ENCODE measurements around the gene SMARCAL1. TPM values are rescaled to one million over a fixed set of nuclear protein-coding genes. Genes with fewer than 3 reads are reported as not detected.
A peak's percentile ranks its signal among the peaks of the same experiment; 100 is the strongest.

The SMARCAL1 gene
- total RNA-seq, 1 donor from 2014 or later: 7.4 TPM

DNA sequence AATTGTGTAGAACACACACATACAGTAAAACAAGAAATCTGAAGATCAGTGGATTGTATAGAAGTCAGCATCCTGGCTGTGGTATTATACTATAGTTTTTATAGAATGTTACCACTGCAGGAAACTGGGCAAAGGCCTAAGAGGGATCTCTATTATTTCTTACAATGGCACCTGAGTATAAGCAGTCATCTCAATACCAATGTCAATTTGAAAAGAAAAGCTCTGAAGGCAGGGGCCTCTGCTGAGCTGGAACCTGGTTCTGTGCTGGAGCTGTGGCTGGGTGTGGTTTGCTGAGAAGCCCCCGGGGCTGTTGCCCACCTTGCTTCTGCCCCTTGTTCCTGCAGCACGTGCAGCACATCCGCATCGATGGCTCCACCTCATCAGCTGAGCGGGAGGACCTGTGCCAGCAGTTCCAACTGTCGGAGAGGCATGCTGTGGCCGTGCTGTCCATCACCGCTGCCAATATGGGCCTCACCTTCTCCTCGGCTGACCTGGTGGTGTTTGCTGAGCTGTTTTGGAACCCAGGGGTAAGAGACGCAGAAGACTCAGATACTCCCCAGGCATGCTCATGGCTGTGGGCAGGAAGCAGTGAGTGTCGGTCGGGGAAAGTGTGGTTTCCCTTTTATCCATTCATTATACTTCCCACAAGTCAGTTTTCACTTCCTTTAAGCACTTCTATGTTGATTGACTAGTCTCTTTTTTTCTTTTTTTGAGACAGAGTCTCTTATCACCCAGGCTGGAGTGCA is 62.8 kb downstream of the SMARCAL1 start:
- no peak for DNase-seq (ENCODE audit: low read depth)
- H3K36me3 ChIP-seq (ENCODE audit: control insufficient read depth, insufficient read depth, low read length): peaks cover 2% of the 10 kb centered on the region

DNA sequence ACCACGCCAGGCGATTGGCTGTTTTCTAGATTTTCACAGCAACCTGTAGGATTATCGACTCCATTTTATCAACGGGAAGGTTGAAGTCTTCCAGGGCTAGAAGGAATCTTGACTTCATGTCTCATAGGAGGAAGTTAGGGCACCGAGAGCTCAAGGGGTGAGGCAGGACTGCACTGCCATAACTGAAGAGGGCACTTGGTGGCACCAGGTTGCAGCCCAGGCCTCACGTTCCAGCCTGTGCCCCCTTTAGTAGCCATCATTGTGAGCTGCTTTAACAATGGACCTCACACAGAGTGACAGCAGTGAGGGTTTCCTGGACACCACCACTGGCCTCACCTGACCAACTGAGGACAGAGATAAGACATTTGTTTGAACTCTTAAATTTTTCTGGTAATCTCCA is 63.5 kb downstream of the SMARCAL1 start:
- no peak for FAIRE-seq
- TF ChIP-seq, protein P1, sequence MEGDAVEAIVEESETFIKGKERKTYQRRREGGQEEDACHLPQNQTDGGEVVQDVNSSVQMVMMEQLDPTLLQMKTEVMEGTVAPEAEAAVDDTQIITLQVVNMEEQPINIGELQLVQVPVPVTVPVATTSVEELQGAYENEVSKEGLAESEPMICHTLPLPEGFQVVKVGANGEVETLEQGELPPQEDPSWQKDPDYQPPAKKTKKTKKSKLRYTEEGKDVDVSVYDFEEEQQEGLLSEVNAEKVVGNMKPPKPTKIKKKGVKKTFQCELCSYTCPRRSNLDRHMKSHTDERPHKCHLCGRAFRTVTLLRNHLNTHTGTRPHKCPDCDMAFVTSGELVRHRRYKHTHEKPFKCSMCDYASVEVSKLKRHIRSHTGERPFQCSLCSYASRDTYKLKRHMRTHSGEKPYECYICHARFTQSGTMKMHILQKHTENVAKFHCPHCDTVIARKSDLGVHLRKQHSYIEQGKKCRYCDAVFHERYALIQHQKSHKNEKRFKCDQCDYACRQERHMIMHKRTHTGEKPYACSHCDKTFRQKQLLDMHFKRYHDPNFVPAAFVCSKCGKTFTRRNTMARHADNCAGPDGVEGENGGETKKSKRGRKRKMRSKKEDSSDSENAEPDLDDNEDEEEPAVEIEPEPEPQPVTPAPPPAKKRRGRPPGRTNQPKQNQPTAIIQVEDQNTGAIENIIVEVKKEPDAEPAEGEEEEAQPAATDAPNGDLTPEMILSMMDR (IDR thresholded peaks at IDR 0.05; ENCODE audit: insufficient read depth, low read length, severe bottlenecking): no peak
- Histone ChIP-seq H3K4me3 (ENCODE audit: low read depth, low read length) (no peak overlapping the region), H3K36me3 (ENCODE audit: control insufficient read depth, insufficient read depth, low read length) (peaks cover 2% of the 10 kb centered on the region), H3K27me3 (ENCODE audit: control insufficient read depth, insufficient read depth, low read length) (no peaks in the 10 kb centered on the region)
- no peak for DNase-seq (ENCODE audit: low read depth)

More for the DNA sequence above, 62.8 kb downstream of the SMARCAL1 start:
- Histone ChIP-seq H3K27me3 (ENCODE audit: control insufficient read depth, insufficient read depth, low read length) (no peaks in the 10 kb centered on the region), H3K4me3 (ENCODE audit: low read depth, low read length) (no peak overlapping the region)
- no peak for FAIRE-seq
- TF ChIP-seq, protein P1 (IDR thresholded peaks at IDR 0.05; ENCODE audit: insufficient read depth, low read length, severe bottlenecking): no peak

DNA sequence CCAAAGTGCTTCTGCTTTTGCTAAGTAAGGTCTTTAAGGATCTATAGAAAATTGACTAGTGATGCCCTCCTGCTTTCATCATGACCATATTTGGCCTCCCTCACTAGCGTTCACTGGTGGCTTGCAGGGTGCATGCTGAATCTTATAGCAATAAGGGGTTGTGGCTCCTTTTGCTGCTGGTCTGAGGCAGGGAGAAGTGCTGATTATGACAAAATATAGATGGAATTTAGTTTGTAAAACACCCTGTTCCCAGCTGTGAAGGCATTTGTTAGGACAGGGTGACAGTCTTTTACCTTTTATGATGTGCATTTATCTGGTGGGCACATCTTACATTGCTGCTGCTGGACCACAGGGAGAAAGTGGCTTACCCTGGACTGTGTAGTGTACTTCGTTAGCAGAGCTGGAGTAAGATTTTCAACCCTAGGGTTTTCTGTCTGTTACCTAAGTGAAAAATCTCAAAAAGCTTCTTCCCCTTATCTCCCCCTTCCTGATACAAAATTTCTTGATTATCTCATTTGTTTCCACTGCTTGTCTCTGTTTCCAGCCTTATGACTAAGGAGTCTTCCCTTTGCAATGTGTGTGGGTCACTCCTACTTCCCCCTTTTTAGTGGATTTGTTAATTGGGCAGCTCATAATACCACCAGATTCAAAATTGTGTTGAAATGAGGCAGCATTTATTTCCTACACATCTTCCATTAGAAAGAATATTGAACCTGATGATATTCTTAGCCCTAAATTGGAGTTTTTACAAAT is 65.2 kb downstream of the SMARCAL1 start:
- no peak overlapping the region for H3K4me3 ChIP-seq (ENCODE audit: low read depth, low read length)
- peaks cover 2% of the 10 kb centered on the region for H3K36me3 ChIP-seq (ENCODE audit: control insufficient read depth, insufficient read depth, low read length)
- no peak for DNase-seq (ENCODE audit: low read depth)
- no peak for FAIRE-seq
- no peaks in the 10 kb centered on the region for H3K27me3 ChIP-seq (ENCODE audit: control insufficient read depth, insufficient read depth, low read length)
- TF ChIP-seq, protein P1 (IDR thresholded peaks at IDR 0.05; ENCODE audit: insufficient read depth, low read length, severe bottlenecking): no peak

DNA sequence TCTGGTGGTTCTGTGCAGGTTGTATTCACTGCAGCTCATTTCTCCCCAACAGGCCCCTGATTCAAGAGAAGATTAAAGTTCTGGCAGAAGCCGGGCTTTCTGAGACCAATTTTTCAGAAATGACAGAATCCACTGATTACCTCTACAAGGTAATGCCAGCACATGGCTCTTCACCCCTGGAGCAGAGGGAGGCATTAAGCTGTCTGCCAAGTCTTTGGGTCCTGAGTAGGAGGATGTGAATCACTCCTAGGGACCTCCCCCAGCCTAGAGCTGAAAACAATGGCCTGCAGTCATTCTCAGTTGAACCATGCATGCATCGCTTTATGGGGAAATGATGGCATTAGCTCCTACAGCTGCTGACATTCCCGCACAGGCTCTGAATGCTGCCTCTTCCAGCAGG is 65.9 kb downstream of the SMARCAL1 start:
- FAIRE-seq (peak; percentile 43), DNase-seq (ENCODE audit: low read depth) (peak; percentile 88)
- H3K27me3 ChIP-seq (ENCODE audit: control insufficient read depth, insufficient read depth, low read length): no peaks in the 10 kb centered on the region
- H3K4me3 ChIP-seq (ENCODE audit: low read depth, low read length): no peak overlapping the region
- TF ChIP-seq, protein P1 (IDR thresholded peaks at IDR 0.05; ENCODE audit: insufficient read depth, low read length, severe bottlenecking): no peak
- peaks cover 2% of the 10 kb centered on the region for H3K36me3 ChIP-seq (ENCODE audit: control insufficient read depth, insufficient read depth, low read length)

DNA sequence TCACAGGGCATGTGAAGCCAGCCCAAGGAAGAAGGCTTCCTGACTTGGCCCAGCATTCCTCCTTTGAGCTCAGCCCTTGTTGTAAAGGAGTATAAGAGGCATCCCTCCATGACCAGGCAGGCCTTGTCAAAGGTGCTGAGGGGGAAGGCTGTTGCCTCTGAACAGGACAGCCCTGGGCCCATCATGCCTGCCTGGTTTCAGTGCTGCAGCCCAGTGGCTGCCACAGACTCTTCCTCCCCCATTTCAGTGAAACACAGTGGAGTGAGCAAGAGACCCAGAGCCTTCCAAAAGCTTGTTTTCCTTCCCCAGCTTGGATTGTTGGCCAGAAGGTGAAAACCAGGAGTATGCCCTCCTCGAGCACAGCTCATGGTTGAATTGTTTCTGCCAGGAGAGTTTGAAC is 66.5 kb downstream of the SMARCAL1 start:
- Histone ChIP-seq H3K36me3 (ENCODE audit: control insufficient read depth, insufficient read depth, low read length) (peaks cover 2% of the 10 kb centered on the region), H3K4me3 (ENCODE audit: low read depth, low read length) (no peak overlapping the region), H3K27me3 (ENCODE audit: control insufficient read depth, insufficient read depth, low read length) (no peaks in the 10 kb centered on the region)
- TF ChIP-seq, protein P1 (IDR thresholded peaks at IDR 0.05; ENCODE audit: insufficient read depth, low read length, severe bottlenecking): no peak
- DNase-seq (ENCODE audit: low read depth) (no peak), FAIRE-seq (no peak)
